ENCODE results near the gene FGF4. TPM values are rescaled to one million over a fixed set of nuclear protein-coding genes. Genes with fewer than 3 reads are reported as not detected.

FGF4 gene
- total and polyA plus RNA-seq, 10 of the 15 experiments (the other 5 are each of a cell fraction or from before 2014, with no cell fraction given) = not detected

- no peak for TF ChIP-seq ZNF687 (IDR thresholded peaks at IDR 0.05)
- TF ChIP-seq SIN3A (IDR thresholded peaks at IDR 0.05; ENCODE audit: low read depth, low read length) = no peak
Measured at GRCh38 chr11:69807106-69807815, 32.1 kb upstream of the FGF4 start (continued).

DNA sequence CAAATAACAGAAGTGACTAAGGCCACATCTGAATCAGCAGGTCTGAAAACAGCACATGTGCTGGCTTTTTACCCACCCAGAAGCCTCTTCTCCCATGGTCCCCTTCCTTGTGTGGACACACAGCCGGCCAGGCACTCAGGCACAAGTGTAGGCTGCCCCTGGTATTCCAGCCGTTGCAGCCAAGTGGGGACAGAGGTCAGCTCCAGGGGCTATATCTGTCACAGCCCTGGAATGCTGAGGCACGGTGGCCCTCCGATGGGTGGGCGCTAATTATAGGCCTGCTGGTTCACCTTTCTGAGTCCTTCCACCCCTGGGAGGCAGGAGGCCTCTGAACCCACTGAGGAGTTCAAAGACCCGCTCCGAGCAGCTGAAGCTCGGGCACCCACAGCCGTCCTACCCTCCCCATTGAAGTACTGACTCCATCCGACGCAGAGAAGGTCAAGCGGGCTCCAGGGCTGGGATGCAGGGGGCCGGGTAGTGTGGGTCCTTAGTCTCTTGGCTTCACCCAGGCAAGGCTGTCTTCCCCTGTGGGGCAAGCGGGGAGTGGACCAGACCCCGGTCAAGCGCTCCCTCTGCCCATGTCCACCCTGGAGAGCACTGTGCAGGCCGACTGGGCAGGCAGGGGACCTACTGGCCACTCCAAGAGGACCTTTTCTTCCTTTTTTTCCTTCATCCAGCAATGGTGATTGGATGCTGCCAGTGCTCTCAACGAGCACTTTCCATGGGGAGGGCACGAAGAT, 29.8 kb upstream of the FGF4 start:
- intact Hi-C loops (cut with micrococcal nuclease; ENCODE audit: unreplicated experiment) (no loop called here), in situ Hi-C loops (cut with MboI) (no loop called here)
- no peak for FAIRE-seq
- Histone ChIP-seq H3K4me2 (ENCODE audit: control insufficient read depth, insufficient read depth) (no peak overlapping the region), H3K4me1 (ENCODE audit: control insufficient read depth, insufficient read depth, low read length) (no peaks in the 10 kb centered on the region), H3K79me2 (ENCODE audit: control insufficient read depth, insufficient read depth, low read length) (no peaks in the 10 kb centered on the region), H3K9me3 (replicated peaks; ENCODE audit: control insufficient read depth, insufficient read depth, low read length) (no peaks in the 10 kb centered on the region), H3K4me3 (no peak overlapping the region), H3K36me3 (ENCODE audit: control insufficient read depth in 2 of 2, insufficient read depth in 2 of 2, low read length in 1 of 2) (no peaks in the 10 kb centered on the region), H3K27ac (ENCODE audit: control insufficient read depth, insufficient read depth) (no peak overlapping the region), H3K9ac (ENCODE audit: control insufficient read depth, insufficient read depth, low read length) (no peak overlapping the region), H2AFZ (ENCODE audit: control insufficient read depth, low read depth, low read length) (no peak overlapping the region), H3K27me3 (replicated peaks in 1 of 2; ENCODE audit: control insufficient read depth in 2 of 2, insufficient read depth in 2 of 2, low read length in 1 of 2) (peaks cover 0 to 2% of the 10 kb centered on the region in 2 experiments; a peak in 2 of 4 replicates), H4K20me1 (ENCODE audit: control insufficient read depth, insufficient read depth) (no peaks in the 10 kb centered on the region)
- DNase-seq (ENCODE audit: low read depth, low spot score) = no peak
- ChIA-PET CTCF (no interaction called here), POLR2A (no interaction called here), SMC1A (ENCODE audit: uncharacterized antibody, unreplicated experiment) (no interaction called here), RAD21 (ENCODE audit: unreplicated experiment) (no interaction called here)
- no TSS peak for BruUV-seq (replicated peaks)
- TF ChIP-seq USF2 (IDR thresholded peaks at IDR 0.05; ENCODE audit: borderline replicate concordance, low read depth, low read length) = no peak
- no peak for TF ChIP-seq BCL11A (IDR thresholded peaks at IDR 0.05; ENCODE audit: low read depth, low read length)
- TF ChIP-seq ZBTB11 (CRISPR knock-in tag; IDR thresholded peaks at IDR 0.05) = no peak
- no peak for TF ChIP-seq ASH2L (IDR thresholded peaks at IDR 0.05; ENCODE audit: borderline replicate concordance, low read depth)
- TF ChIP-seq EED (IDR thresholded peaks at IDR 0.05; ENCODE audit: low read depth) = no peak
- WGBS (ENCODE audit: insufficient coverage, insufficient replicate concordance, low lambda C conversion rate, missing lambda C conversion rate) = 36% methylated on average over 19 of the region's 19 CpGs
- no peak for ATAC-seq

All from GM12878 (cell line).